ENCODE measurements around the gene DAPK1. TPM values are rescaled to one million over a fixed set of nuclear protein-coding genes. Genes with fewer than 3 reads are reported as not detected.

Gene DAPK1
- total RNA-seq, 4 donors from 2014 or later, result 19.1 to 44.8 (median 40.4) TPM

DNA sequence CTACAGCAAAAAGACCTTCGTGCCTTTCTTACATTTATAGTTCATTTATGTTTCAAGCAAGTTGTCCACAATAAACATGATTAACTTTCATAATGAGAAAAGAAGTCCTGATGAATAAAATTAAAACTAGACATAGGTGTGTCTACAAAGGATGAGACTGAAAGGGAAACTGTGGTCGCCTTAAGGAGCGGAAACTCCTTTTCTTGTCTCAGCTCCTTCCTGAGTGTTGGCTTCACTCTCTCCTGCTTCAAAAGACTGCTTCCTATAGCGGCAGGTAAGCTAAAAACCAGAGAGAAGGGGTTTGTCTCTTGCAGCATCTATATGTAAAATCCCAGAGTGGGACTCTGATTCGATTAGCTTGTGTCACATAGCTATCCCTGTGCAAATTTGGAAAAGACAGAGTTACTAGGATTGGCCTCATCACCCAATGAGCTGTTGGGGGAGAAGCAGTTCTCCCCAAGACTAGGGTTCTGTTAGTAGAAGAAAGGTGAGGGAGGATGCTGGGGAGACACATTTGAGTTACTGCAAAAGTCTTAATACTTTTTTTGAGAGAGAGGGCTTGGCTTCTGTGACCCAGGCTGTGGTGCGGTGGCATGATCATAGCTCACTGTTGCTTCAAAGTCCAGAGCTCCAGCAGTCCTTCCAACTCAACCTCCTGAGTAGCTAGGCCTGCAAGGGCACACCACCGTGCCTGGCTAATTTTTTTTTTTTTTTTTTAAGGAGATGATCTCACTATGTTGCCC lies 211.5 kb downstream of the DAPK1 start:
- Histone ChIP-seq H3K4me3 (no peak overlapping the region), H3K27ac (no peak overlapping the region), H3K9me3 (no peaks in the 10 kb centered on the region), H3K36me3 (no peaks in the 10 kb centered on the region), H3K4me1 (peaks cover 0 to 2% of the 10 kb centered on the region in 2 donors), H3K27me3 (no peaks in the 10 kb centered on the region)
- intact Hi-C loops (cut with DNase I; ENCODE audit: low total_unique reads), result no loop called here
- TF ChIP-seq, protein P1, sequence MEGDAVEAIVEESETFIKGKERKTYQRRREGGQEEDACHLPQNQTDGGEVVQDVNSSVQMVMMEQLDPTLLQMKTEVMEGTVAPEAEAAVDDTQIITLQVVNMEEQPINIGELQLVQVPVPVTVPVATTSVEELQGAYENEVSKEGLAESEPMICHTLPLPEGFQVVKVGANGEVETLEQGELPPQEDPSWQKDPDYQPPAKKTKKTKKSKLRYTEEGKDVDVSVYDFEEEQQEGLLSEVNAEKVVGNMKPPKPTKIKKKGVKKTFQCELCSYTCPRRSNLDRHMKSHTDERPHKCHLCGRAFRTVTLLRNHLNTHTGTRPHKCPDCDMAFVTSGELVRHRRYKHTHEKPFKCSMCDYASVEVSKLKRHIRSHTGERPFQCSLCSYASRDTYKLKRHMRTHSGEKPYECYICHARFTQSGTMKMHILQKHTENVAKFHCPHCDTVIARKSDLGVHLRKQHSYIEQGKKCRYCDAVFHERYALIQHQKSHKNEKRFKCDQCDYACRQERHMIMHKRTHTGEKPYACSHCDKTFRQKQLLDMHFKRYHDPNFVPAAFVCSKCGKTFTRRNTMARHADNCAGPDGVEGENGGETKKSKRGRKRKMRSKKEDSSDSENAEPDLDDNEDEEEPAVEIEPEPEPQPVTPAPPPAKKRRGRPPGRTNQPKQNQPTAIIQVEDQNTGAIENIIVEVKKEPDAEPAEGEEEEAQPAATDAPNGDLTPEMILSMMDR (IDR thresholded peaks at IDR 0.05), result no peak
- no peak for TF ChIP-seq POLR2A (IDR thresholded peaks at IDR 0.05)
- no peak for DNase-seq

DNA sequence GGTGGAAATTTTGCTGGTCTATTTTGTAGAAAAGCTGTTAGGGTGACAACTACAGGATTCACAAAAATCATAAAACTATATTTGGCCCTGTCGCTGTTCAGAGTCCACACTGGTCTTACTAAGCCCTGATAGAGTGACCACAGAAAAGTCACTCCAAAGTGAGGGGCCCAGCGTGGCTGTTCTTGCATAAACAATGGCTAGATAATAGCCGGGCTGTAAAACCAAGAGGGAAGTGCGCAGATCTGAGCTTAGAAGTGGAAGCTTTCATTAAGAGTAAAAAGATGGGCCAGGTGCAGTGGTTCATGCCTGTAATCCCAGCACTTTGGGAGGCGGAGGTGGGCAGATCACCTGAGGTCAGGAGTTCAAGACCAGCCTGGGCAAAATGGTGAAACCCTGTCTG lies 212.8 kb downstream of the DAPK1 start:
- Histone ChIP-seq H3K4me3 (no peak overlapping the region), H3K4me1 (peaks cover 0 to 12% of the 10 kb centered on the region in 2 donors), H3K9me3 (no peaks in the 10 kb centered on the region), H3K27me3 (no peaks in the 10 kb centered on the region), H3K27ac (no peak overlapping the region), H3K36me3 (no peaks in the 10 kb centered on the region)
- no peak for DNase-seq
- no peak for TF ChIP-seq POLR2A (IDR thresholded peaks at IDR 0.05)
- TF ChIP-seq, protein P1 (IDR thresholded peaks at IDR 0.05), result no peak
- intact Hi-C loops (cut with DNase I; ENCODE audit: low total_unique reads), result no loop called here

DNA sequence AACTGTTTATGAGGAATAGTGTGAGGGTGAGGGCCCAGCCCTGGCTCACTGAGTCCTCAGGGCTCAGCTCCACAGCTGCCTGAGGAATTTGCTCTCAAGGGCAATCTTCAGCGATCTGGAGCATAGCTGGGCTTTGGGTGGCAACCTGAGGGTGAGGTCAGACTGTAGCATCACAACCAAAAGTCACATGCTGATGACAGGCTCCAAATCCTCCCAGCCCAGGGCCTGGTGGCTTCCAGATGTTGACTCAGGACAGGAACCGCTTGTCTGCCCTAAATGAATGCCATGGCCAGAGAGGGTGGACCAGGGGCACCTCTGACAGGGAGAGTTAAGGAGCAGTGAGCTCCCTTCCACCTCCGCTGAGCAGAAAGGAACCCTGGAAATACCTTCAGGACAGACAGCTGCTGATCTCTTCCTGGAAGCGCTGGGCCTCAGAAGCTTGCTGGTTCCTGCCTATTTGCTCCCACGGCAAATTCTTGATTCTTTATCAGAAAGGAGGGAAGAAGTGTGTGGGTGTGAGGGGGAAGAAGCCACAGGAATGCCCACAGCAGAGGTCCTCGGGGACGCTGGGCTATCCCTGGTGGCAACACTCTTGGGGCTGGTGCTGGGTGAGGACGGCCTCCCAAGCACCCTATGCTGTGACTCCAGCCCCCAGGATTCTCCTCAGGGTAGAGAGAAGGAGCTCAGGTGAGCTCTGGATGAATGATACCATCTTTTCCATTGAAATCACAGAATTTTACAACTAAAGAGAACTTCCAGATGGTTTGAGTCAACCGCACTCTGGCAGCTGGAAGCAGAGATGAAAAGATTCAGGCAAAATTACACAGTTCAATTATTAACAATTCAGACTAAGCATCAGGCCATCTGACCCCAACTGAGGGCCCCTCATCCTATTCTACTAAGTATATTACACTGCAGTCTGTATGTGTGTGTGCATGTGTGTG lies 214.5 kb downstream of the DAPK1 start:
- H3K4me1 ChIP-seq, result peaks cover 0 to 12% of the 10 kb centered on the region in 2 donors
- no peak for DNase-seq

DNA sequence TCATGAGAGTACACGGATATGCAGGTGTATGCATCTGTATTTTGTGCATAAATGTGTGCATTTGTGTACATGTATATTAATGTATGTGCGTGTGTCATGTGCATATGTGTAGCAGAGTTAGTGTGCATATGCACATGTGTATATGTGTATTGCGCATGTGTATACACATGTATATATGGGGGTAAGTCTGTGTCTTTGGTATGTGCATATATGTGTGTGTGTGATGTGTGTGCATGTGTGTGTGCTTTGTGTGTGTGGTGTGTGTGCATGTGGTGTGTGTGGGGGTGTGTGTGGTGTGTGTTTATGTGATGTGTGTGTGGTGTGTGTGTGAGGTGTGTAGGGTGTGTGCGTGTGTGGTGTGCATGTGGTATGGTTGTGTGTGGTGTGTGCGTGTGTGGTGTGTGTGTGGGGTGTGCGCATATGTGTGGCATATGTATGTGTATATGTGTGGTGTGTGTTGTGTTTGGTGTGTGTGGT lies 215.2 kb downstream of the DAPK1 start:
- Histone ChIP-seq H3K27ac (peak overlapping the region; percentile 69 to 77), H3K36me3 (no peaks in the 10 kb centered on the region), H3K9me3 (no peaks in the 10 kb centered on the region), H3K4me1 (peaks cover 0 to 12% of the 10 kb centered on the region in 2 donors), H3K4me3 (no peak overlapping the region), H3K27me3 (no peaks in the 10 kb centered on the region)
- no peak for DNase-seq
- intact Hi-C loops (cut with DNase I; ENCODE audit: low total_unique reads), result no loop called here
- TF ChIP-seq POLR2A (IDR thresholded peaks at IDR 0.05), result no peak

More for the DNA sequence above, 214.5 kb downstream of the DAPK1 start:
- no peak overlapping the region for H3K4me3 ChIP-seq
- H3K27ac ChIP-seq, result peak overlapping the region; percentile 1 to 7
- no peaks in the 10 kb centered on the region for H3K9me3 ChIP-seq
- intact Hi-C loops (cut with DNase I; ENCODE audit: low total_unique reads), result no loop called here
- TF ChIP-seq POLR2A (IDR thresholded peaks at IDR 0.05), result no peak
- TF ChIP-seq, protein P1 (IDR thresholded peaks at IDR 0.05), result no peak
- H3K27me3 ChIP-seq, result no peaks in the 10 kb centered on the region
- H3K36me3 ChIP-seq, result no peaks in the 10 kb centered on the region

DNA sequence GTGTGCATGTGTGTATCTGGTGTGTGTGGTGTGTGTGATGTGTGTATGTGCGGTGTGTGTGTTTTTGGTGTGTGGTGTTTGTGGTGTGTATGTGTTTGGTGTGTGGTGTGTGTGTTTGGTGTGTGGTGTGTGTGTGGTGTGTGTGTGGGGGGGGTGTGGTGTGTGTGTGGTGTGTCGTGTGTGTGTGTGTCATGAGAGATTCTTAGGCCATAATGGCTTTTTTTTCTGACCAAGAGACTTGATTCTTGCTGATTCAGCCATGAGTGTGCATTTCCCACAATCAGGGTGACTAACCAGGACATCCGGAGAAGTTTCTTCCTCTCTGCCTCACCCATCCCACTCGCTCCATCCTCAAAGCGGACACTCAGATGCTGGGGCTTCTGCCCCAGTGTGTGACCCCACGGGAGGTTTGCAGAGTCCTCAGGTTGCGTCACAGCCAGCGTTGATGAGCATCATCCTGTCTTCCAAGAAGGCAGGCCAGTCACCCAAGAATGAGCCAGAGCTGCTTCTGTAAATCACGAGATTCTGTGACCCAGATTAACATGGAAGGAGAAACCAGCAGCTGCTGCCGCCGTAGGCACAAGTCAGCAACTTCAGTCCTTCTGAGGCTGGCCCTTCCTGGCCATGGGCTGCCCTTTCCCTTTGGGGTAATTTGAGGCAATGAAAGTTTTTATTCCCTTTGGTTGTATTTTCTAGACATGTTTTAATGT lies 215.8 kb downstream of the DAPK1 start:
- peak overlapping the region in 1 of 2 donors; percentile 17 for H3K4me3 ChIP-seq
- TF ChIP-seq, protein P1 (IDR thresholded peaks at IDR 0.05), result no peak
- no peak for TF ChIP-seq POLR2A (IDR thresholded peaks at IDR 0.05)
- peak overlapping the region; percentile 69 to 77 for H3K27ac ChIP-seq
- peak; percentile 92 for DNase-seq
- H3K36me3 ChIP-seq, result no peaks in the 10 kb centered on the region
- no peaks in the 10 kb centered on the region for H3K27me3 ChIP-seq
- no peaks in the 10 kb centered on the region for H3K9me3 ChIP-seq
- peaks cover 0 to 12% of the 10 kb centered on the region in 2 donors for H3K4me1 ChIP-seq
- intact Hi-C loops (cut with DNase I; ENCODE audit: low total_unique reads), result no loop called here
